Fibroblast of lung (primary cell): ENCODE measurements around the gene PIN1. TPM values are rescaled to one million over a fixed set of nuclear protein-coding genes. Genes with fewer than 3 reads are reported as not detected.

Experiments
- DNase-seq, 2 donors: peaks; one replicate each; pipeline versions ENCODE4 v3.0.0 to v3.0.0-alpha.2; 2010; ENCODE audit warnings: low read depth in 2 of 2
- H2AFZ ChIP-seq: 2 replicates; pipeline ENCODE4 v1.5.1; 2012; ENCODE audit warnings: low read length, control low read depth, inconsistent platforms
- H3K27ac ChIP-seq: 2 replicates; pipeline ENCODE4 v1.5.1; 2011; ENCODE audit warnings: low read length, control low read depth; ENCODE audit not compliant: insufficient read depth
- H3K27me3 ChIP-seq: 2 replicates; pipeline ENCODE4 v1.5.1; 2011; ENCODE audit warnings: mild to moderate bottlenecking, low read length; ENCODE audit not compliant: control insufficient read depth, insufficient read depth
- H3K36me3 ChIP-seq: 2 replicates; pipeline ENCODE4 v1.5.1; 2011; ENCODE audit warnings: low read length; ENCODE audit not compliant: control insufficient read depth, insufficient read depth
- H3K4me1 ChIP-seq: 2 replicates; pipeline ENCODE4 v1.5.1; 2011; ENCODE audit warnings: low read length; ENCODE audit not compliant: control insufficient read depth, insufficient read depth; ENCODE audit errors: extremely low read depth
- H3K4me2 ChIP-seq: 2 replicates; pipeline ENCODE4 v1.5.1; 2011; ENCODE audit warnings: low read length, control low read depth; ENCODE audit not compliant: insufficient read depth; ENCODE audit errors: extremely low read depth
- H3K4me3 ChIP-seq, 4 experiments: fragments of 200-600 bp in 1 of 4; sonication (generic) in 1 of 4; replicated peaks in 1 of 4; 2 replicates each; pipeline ENCODE4 v1.5.1; 2011 to 2016; ENCODE audit warnings: low read length in 4 of 4, low read depth in 3 of 4, mild to moderate bottlenecking in 3 of 4, control low read depth in 2 of 4, inconsistent platforms in 1 of 4, mixed read lengths in 1 of 4; ENCODE audit not compliant: insufficient read depth in 1 of 4; ENCODE audit errors: control extremely low read depth in 1 of 4
- H3K79me2 ChIP-seq: 2 replicates; pipeline ENCODE4 v1.5.1; 2012; ENCODE audit warnings: mild to moderate bottlenecking, low read length, inconsistent platforms; ENCODE audit not compliant: control insufficient read depth, insufficient read depth
- H3K9ac ChIP-seq: 2 replicates; pipeline ENCODE4 v1.5.1; 2011; ENCODE audit warnings: mild to moderate bottlenecking, low read length, control low read depth; ENCODE audit not compliant: insufficient read depth
- H3K9me3 ChIP-seq: 2 replicates; pipeline ENCODE4 v1.5.1; 2012; ENCODE audit warnings: low read depth, low read length; ENCODE audit not compliant: control insufficient read depth, insufficient read depth
- H4K20me1 ChIP-seq: 2 replicates; pipeline ENCODE4 v1.5.1; 2011; ENCODE audit warnings: low read length; ENCODE audit not compliant: control insufficient read depth, insufficient read depth; ENCODE audit errors: extremely low read depth
- CTCF ChIP-seq, 2 donors: IDR thresholded peaks in 1 of 2; conservative IDR thresholded peaks in 1 of 2; 1 replicate in 1 of 2; 2 replicates in 1 of 2; pipeline ENCODE4 v1.5.1; 2011 to 2012; ENCODE audit warnings: low read length in 2 of 2, control low read depth in 1 of 2, inconsistent platforms in 1 of 2, low read depth in 1 of 2, mild to moderate bottlenecking in 1 of 2
- EZH2 ChIP-seq: IDR thresholded peaks from 2 replicates; pipeline ENCODE4 v1.5.1; 2012; ENCODE audit warnings: low read length, control low read depth, mild to moderate bottlenecking; ENCODE audit errors: missing control alignments
- polyA plus RNA-seq, 2 donors: library from polyadenylated mRNA; depleted of rRNA in 1 of 2; stranded (reverse) in 1 of 2; unstranded in 1 of 2; fragments of >200 nt; gene quantifications; 2 replicates each; pipeline ENCODE4 v1.2.1, GENCODE V29; 2011 to 2012; ENCODE audit warnings: missing spikeins in 1 of 2
- total RNA-seq: library from RNA; depleted of rRNA; stranded (reverse); fragments of >200 nt; gene quantifications from 2 replicates; pipeline ENCODE4 v1.2.1, GENCODE V29; 2014

PIN1 gene
- total and polyA plus RNA-seq, 2 donors (not counting 1 experiment from before 2014, with no cell fraction given), result 33.4 to 98.8 TPM

- Histone ChIP-seq H3K27ac (no peak overlapping the region), H3K36me3 (no peaks in the 10 kb centered on the region), H3K4me2 (no peak overlapping the region), H3K9ac (no peak overlapping the region), H4K20me1 (no peaks in the 10 kb centered on the region), H3K9me3 (no peaks in the 10 kb centered on the region), H3K79me2 (no peaks in the 10 kb centered on the region), H3K4me1 (no peaks in the 10 kb centered on the region), H2AFZ (no peak overlapping the region), H3K4me3 (no peak overlapping the region), H3K27me3 (no peaks in the 10 kb centered on the region)
- no peak for DNase-seq
- no peak for TF ChIP-seq EZH2
- no peak for TF ChIP-seq CTCF (conservative IDR thresholded peaks at IDR 0.05 in 1 of 2, IDR thresholded peaks at IDR 0.05 in 1 of 2; ENCODE audit: low read depth in 1 of 2, low read length in 2 of 2)
Measured at GRCh38 chr19:9862938-9863337, 27.8 kb downstream of the PIN1 start.

GRCh38 chr19:9863759-9864158, 28.6 kb downstream of the PIN1 start:
- H3K36me3 ChIP-seq, result no peaks in the 10 kb centered on the region
- TF ChIP-seq CTCF (conservative IDR thresholded peaks at IDR 0.05 in 1 of 2, IDR thresholded peaks at IDR 0.05 in 1 of 2; ENCODE audit: low read depth in 1 of 2, low read length in 2 of 2) (no peak), EZH2 (no peak)
- H3K27me3 ChIP-seq, result no peaks in the 10 kb centered on the region
- H3K4me3 ChIP-seq, result no peak overlapping the region
- no peak overlapping the region for H3K27ac ChIP-seq
- H3K9ac ChIP-seq, result no peak overlapping the region
- no peaks in the 10 kb centered on the region for H3K4me1 ChIP-seq
- no peak overlapping the region for H3K4me2 ChIP-seq
- H3K79me2 ChIP-seq, result no peaks in the 10 kb centered on the region
- no peaks in the 10 kb centered on the region for H3K9me3 ChIP-seq
- no peaks in the 10 kb centered on the region for H4K20me1 ChIP-seq
- no peak for DNase-seq
- H2AFZ ChIP-seq, result no peak overlapping the region

- no peaks in the 10 kb centered on the region for H3K27me3 ChIP-seq
Measured at GRCh38 chr19:9865732-9866501, 30.8 kb downstream of the PIN1 start.

More at GRCh38 chr19:9865732-9866501, 30.8 kb downstream of the PIN1 start:
- Histone ChIP-seq H3K4me3 (no peak overlapping the region), H3K36me3 (no peaks in the 10 kb centered on the region), H3K4me2 (no peak overlapping the region), H3K79me2 (no peaks in the 10 kb centered on the region), H3K9me3 (no peaks in the 10 kb centered on the region), H3K27ac (no peak overlapping the region), H3K9ac (no peak overlapping the region), H4K20me1 (no peaks in the 10 kb centered on the region), H2AFZ (no peak overlapping the region), H3K4me1 (no peaks in the 10 kb centered on the region)
- TF ChIP-seq CTCF (conservative IDR thresholded peaks at IDR 0.05 in 1 of 2, IDR thresholded peaks at IDR 0.05 in 1 of 2; ENCODE audit: low read depth in 1 of 2, low read length in 2 of 2), result no peak
- TF ChIP-seq EZH2, result no peak
- DNase-seq, result no peak
